ENCODE data around the gene OAT. TPM values are rescaled to one million over a fixed set of nuclear protein-coding genes. Genes with fewer than 3 reads are reported as not detected.

Gene OAT
- total RNA-seq, 1 donor from 2014 or later = 48.2 TPM

GRCh38 chr10:124384591-124385190 lies 34.0 kb downstream of the OAT start:
- TF ChIP-seq, protein P1, sequence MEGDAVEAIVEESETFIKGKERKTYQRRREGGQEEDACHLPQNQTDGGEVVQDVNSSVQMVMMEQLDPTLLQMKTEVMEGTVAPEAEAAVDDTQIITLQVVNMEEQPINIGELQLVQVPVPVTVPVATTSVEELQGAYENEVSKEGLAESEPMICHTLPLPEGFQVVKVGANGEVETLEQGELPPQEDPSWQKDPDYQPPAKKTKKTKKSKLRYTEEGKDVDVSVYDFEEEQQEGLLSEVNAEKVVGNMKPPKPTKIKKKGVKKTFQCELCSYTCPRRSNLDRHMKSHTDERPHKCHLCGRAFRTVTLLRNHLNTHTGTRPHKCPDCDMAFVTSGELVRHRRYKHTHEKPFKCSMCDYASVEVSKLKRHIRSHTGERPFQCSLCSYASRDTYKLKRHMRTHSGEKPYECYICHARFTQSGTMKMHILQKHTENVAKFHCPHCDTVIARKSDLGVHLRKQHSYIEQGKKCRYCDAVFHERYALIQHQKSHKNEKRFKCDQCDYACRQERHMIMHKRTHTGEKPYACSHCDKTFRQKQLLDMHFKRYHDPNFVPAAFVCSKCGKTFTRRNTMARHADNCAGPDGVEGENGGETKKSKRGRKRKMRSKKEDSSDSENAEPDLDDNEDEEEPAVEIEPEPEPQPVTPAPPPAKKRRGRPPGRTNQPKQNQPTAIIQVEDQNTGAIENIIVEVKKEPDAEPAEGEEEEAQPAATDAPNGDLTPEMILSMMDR (IDR thresholded peaks at IDR 0.05) = no peak
- Histone ChIP-seq H3K4me1 (peaks cover 4 to 17% of the 10 kb centered on the region in 2 donors), H3K27ac (no peak overlapping the region), H3K36me3 (no peaks in the 10 kb centered on the region), H3K4me3 (no peak overlapping the region), H3K9me3 (no peaks in the 10 kb centered on the region), H3K27me3 (no peaks in the 10 kb centered on the region)
- intact Hi-C loops (cut with DNase I) = loop anchor here (5.0 to 10.0 kb wide), 2 partner anchors 232 to 800 kb away; no protein-coding TSS in a partner anchor
- DNase-seq (ENCODE audit: low spot score in 2 of 2) = no peak

GRCh38 chr10:124384172-124384571 lies 34.6 kb downstream of the OAT start:
- TF ChIP-seq, protein P1 (IDR thresholded peaks at IDR 0.05) = peak in 1 of 3 experiments; percentile 31
- no peak for DNase-seq (ENCODE audit: low spot score in 2 of 2)
- H3K4me1 ChIP-seq = peaks cover 4 to 17% of the 10 kb centered on the region in 2 donors
- H3K27ac ChIP-seq = no peak overlapping the region
- H3K9me3 ChIP-seq = no peaks in the 10 kb centered on the region
- H3K36me3 ChIP-seq = no peaks in the 10 kb centered on the region
- intact Hi-C loops (cut with DNase I) = loop anchor here (10.0 kb wide), 1 partner anchor 799 kb away; no protein-coding TSS in a partner anchor
- no peaks in the 10 kb centered on the region for H3K27me3 ChIP-seq
- H3K4me3 ChIP-seq = no peak overlapping the region

DNA sequence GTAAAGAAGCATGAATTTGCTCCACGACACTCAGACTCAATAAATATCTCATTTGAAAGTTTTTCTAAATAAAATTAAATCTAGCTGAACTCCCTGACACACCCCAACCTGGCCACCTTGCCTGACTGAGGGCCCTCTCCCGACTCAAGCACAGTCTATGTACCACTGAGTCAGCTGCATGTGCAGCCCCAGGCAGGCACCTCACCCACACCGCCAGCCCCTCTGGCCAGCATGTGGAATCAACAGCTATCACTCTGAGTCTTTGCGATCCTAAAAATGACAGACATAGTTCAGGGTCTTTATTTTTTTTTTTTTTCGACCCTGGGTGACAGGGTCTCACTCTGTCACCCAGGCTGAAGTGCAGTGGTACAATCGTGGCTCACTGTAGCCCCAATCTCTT lies 35.2 kb downstream of the OAT start:
- H3K4me1 ChIP-seq = peaks cover under 1 to 15% of the 10 kb centered on the region in 2 donors
- intact Hi-C loops (cut with DNase I) = loop anchor here (10.0 kb wide), 1 partner anchor 799 kb away; no protein-coding TSS in a partner anchor
- no peaks in the 10 kb centered on the region for H3K36me3 ChIP-seq
- H3K9me3 ChIP-seq = no peaks in the 10 kb centered on the region
- no peaks in the 10 kb centered on the region for H3K27me3 ChIP-seq
- no peak overlapping the region for H3K4me3 ChIP-seq
- DNase-seq (ENCODE audit: low spot score in 2 of 2) = no peak
- TF ChIP-seq, protein P1 (IDR thresholded peaks at IDR 0.05) = no peak
- H3K27ac ChIP-seq = no peak overlapping the region

DNA sequence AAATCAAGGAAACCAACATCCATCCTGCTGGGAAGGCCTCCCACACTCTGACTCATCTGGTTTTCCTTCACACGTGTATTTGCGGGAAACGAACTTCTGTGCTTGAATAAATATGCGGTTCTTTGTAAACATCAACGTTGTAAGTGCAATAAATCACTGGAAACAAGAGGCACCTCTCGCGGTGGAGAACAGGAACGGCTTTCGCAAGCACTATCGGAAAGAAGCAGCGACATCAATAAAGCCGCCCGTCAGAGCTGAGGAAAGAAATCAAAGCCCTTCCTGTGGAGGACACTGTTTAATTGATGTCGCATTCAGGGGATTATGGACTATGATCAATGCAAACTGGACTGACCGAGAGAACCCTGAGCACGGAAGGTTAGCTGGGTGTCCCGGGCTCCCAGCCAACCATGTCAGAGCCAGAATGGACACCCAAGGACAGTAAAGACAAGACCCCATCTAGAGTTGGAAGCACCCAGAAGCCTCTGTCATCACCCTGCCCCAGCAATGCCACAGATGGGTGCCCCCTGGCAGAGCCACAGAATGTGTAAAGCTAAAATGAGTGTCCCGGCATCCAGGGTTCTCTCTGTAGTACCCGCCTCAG lies 37.6 kb downstream of the OAT start:
- Histone ChIP-seq H3K4me3 (no peak overlapping the region), H3K4me1 (peaks cover 0 to 14% of the 10 kb centered on the region in 2 donors), H3K27ac (no peak overlapping the region), H3K9me3 (no peaks in the 10 kb centered on the region), H3K27me3 (no peaks in the 10 kb centered on the region), H3K36me3 (no peaks in the 10 kb centered on the region)
- intact Hi-C loops (cut with DNase I) = loop anchor here (10.0 kb wide), 1 partner anchor 796 kb away; no protein-coding TSS in a partner anchor
- TF ChIP-seq, protein P1 (IDR thresholded peaks at IDR 0.05) = no peak
- DNase-seq (ENCODE audit: low spot score in 2 of 2) = no peak

GRCh38 chr10:124380256-124380995 lies 38.3 kb downstream of the OAT start:
- H3K27me3 ChIP-seq = no peaks in the 10 kb centered on the region
- H3K9me3 ChIP-seq = no peaks in the 10 kb centered on the region
- no peak overlapping the region for H3K27ac ChIP-seq
- TF ChIP-seq, protein P1 (IDR thresholded peaks at IDR 0.05) = no peak
- peaks cover 0 to 14% of the 10 kb centered on the region in 2 donors for H3K4me1 ChIP-seq
- no peak overlapping the region for H3K4me3 ChIP-seq
- no peak for DNase-seq (ENCODE audit: low spot score in 2 of 2)
- H3K36me3 ChIP-seq = no peaks in the 10 kb centered on the region
- intact Hi-C loops (cut with DNase I) = loop anchor here (10.0 kb wide), 1 partner anchor 796 kb away; no protein-coding TSS in a partner anchor
